Gastroesophageal sphincter (tissue), 4 donors: ENCODE measurements around the gene SEMA4D. TPM values are rescaled to one million over a fixed set of nuclear protein-coding genes. Genes with fewer than 3 reads are reported as not detected.

ENCODE experiments used
- ATAC-seq: fragments of 150-250 bp; one replicate; pipeline ENCODE4 v1.9.1; 2016; ENCODE audit warnings: mild to moderate bottlenecking, moderate library complexity
- H3K27ac ChIP-seq, 4 donors: fragments of 200-600 bp; sonication (generic) in 3 of 4; 1 replicate in 3 of 4; 2 replicates in 1 of 4; pipeline ENCODE4 v1.5.1; 2016 to 2019
- H3K27me3 ChIP-seq: fragments of 200-600 bp; sonication (generic); one replicate; pipeline ENCODE4 v1.5.1; 2019
- H3K36me3 ChIP-seq, 2 donors: fragments of 200-600 bp; sonication (generic); one replicate each; pipeline ENCODE4 v1.5.1; 2019; ENCODE audit warnings: control low read depth in 1 of 2
- H3K4me1 ChIP-seq, 3 donors: fragments of 200-600 bp; sonication (generic); 1 replicate in 2 of 3; 2 replicates in 1 of 3; pipeline ENCODE4 v1.5.1; 2016 to 2019; ENCODE audit warnings: control low read depth in 2 of 3
- H3K4me3 ChIP-seq, 2 donors: fragments of 200-600 bp; sonication (generic); one replicate each; pipeline ENCODE4 v1.5.1; 2019; ENCODE audit warnings: mild to moderate bottlenecking in 1 of 2, moderate library complexity in 1 of 2
- H3K9me3 ChIP-seq, 3 donors: fragments of 200-600 bp; sonication (generic); one replicate each; pipeline ENCODE4 v1.5.1; 2017 to 2019; ENCODE audit warnings: control low read depth in 2 of 3
- CTCF ChIP-seq, 4 experiments: fragments of 200-600 bp in 2 of 4; fragments of 450-650 bp in 2 of 4; sonication (generic) in 1 of 4; IDR thresholded peaks; one replicate each; pipeline ENCODE4 v1.5.1; 2017 to 2019; ENCODE audit warnings: antibody characterized with exemption in 4 of 4, mild to moderate bottlenecking in 2 of 4, moderate library complexity in 2 of 4
- EP300 ChIP-seq: sonication (generic); formaldehyde crosslinking; IDR thresholded peaks from one replicate; pipeline ENCODE4 v1.6.1; 2017; ENCODE audit warnings: antibody characterized with exemption, mild to moderate bottlenecking
- POLR2A ChIP-seq, 2 donors: fragments of 450-650 bp; IDR thresholded peaks; one replicate each; pipeline ENCODE4 v1.6.1; 2017; ENCODE audit warnings: antibody characterized with exemption in 2 of 2, mild to moderate bottlenecking in 2 of 2, moderate library complexity in 1 of 2
- POLR2AphosphoS5 ChIP-seq: sonication (generic); formaldehyde crosslinking; IDR thresholded peaks from one replicate; pipeline ENCODE4 v1.6.1; 2017; ENCODE audit warnings: antibody characterized with exemption
- WGBS, 2 donors: methylation state at CpG; one replicate each; pipeline ENCODE4 v1.1.5; 2018; ENCODE audit warnings: low coverage in 1 of 2; 5-methylcytosine and 5-hydroxymethylcytosine counted together
- total RNA-seq, 4 donors: library from RNA; depleted of rRNA; stranded (reverse); fragments of >200 nt; gene quantifications; one replicate each; pipeline ENCODE4 v1.1.0, GENCODE V29; 2016

Gene SEMA4D
- total RNA-seq, 4 donors from 2014 or later, result 4.4 to 12.0 (median 6.5) TPM

- H3K36me3 ChIP-seq, result no peaks in the 10 kb centered on the region
- 76% methylated on average over 3 of the region's 4 CpGs; no CpG with 5 or more reads in 1 of the 2 donors for WGBS, 2 donors
- H3K4me1 ChIP-seq, result peaks cover 0 to 4% (median 0%) of the 10 kb centered on the region in 3 donors
- no peak overlapping the region for H3K27ac ChIP-seq
- peaks cover 13% of the 10 kb centered on the region for H3K27me3 ChIP-seq
- H3K9me3 ChIP-seq, result no peaks in the 10 kb centered on the region
- TF ChIP-seq POLR2AphosphoS5, result no peak
- no peak for TF ChIP-seq POLR2A (IDR thresholded peaks at IDR 0.05)
- no peak for TF ChIP-seq CTCF (IDR thresholded peaks at IDR 0.05)
- TF ChIP-seq EP300, result no peak
- no peak for ATAC-seq
- H3K4me3 ChIP-seq, result no peak overlapping the region
Observed at GRCh38 chr9:89537166-89537565, 39.3 kb upstream of the SEMA4D start.

- TF ChIP-seq POLR2AphosphoS5 (no peak), EP300 (no peak), POLR2A (IDR thresholded peaks at IDR 0.05) (no peak), CTCF (IDR thresholded peaks at IDR 0.05) (no peak)
- Histone ChIP-seq H3K36me3 (no peaks in the 10 kb centered on the region), H3K4me1 (peaks cover 0 to 4% (median 0%) of the 10 kb centered on the region in 3 donors), H3K27ac (no peak overlapping the region), H3K4me3 (no peak overlapping the region), H3K27me3 (peaks cover 7% of the 10 kb centered on the region), H3K9me3 (no peaks in the 10 kb centered on the region)
- ATAC-seq, result no peak
- 40% methylated on average over 1 of the region's 5 CpGs; no CpG with 5 or more reads in 1 of the 2 donors for WGBS, 2 donors
Observed at GRCh38 chr9:89536600-89536999, 38.7 kb upstream of the SEMA4D start.

DNA sequence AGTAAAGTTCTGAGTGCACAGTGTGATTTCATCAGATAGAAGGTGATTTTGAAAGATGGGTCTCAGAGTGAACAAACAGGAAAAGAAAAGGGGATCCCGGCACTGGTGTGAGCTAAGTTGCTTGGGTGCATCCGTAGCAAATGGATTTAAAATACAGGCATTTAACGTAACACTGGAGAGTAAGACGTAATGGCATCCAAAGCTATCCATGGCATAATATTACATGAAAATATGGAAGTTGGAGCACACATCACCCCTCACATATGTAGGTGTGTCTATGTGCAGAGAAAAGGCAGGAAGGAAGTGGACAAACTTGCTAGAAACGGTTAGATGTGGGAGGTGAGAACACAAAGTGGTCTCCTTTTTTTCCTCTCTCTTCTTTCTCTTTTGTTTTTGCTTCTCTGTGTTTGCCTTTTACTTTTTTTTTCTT lies 38.2 kb upstream of the SEMA4D start:
- H3K4me1 ChIP-seq, result peaks cover 0 to 4% (median 0%) of the 10 kb centered on the region in 3 donors
- peaks cover 5% of the 10 kb centered on the region for H3K27me3 ChIP-seq
- no peaks in the 10 kb centered on the region for H3K36me3 ChIP-seq
- no peak overlapping the region for H3K4me3 ChIP-seq
- ATAC-seq, result no peak
- no peak overlapping the region for H3K27ac ChIP-seq
- whole genome bisulfite sequencing, 2 donors, result 83 to 86% methylated on average over 4 to 5 of the region's 5 CpGs
- TF ChIP-seq EP300 (no peak), CTCF (IDR thresholded peaks at IDR 0.05) (no peak)
- H3K9me3 ChIP-seq, result no peaks in the 10 kb centered on the region

DNA sequence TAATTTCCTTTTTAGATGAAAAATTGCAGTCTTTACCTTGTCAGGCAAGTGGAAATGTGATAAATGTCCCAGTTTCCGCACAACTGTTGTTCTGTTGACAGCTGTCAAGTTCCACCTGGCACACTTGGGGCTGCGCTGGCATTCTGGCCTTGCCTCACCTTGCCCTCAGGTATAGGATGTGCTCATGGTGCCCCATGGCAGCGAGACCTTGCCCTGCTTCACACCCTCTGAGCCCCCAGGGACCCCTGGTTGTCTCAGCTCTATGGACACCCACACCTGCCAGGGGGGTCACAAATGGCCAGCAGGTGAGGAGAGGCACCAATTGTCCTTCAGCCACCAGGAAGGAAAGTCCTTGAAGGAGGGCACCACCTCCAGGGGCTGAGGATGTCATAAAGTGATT lies 37.5 kb upstream of the SEMA4D start:
- H3K27ac ChIP-seq, result no peak overlapping the region
- no peaks in the 10 kb centered on the region for H3K9me3 ChIP-seq
- peaks cover 5% of the 10 kb centered on the region for H3K27me3 ChIP-seq
- no peak for ATAC-seq
- no peak for TF ChIP-seq POLR2A (IDR thresholded peaks at IDR 0.05)
- TF ChIP-seq POLR2AphosphoS5, result no peak
- no peak overlapping the region for H3K4me3 ChIP-seq
- H3K36me3 ChIP-seq, result no peaks in the 10 kb centered on the region
- peaks cover 0 to 4% (median 0%) of the 10 kb centered on the region in 3 donors for H3K4me1 ChIP-seq
- 80 to 100% methylated on average over 1 to 2 of the region's 3 CpGs for WGBS, 2 donors

DNA sequence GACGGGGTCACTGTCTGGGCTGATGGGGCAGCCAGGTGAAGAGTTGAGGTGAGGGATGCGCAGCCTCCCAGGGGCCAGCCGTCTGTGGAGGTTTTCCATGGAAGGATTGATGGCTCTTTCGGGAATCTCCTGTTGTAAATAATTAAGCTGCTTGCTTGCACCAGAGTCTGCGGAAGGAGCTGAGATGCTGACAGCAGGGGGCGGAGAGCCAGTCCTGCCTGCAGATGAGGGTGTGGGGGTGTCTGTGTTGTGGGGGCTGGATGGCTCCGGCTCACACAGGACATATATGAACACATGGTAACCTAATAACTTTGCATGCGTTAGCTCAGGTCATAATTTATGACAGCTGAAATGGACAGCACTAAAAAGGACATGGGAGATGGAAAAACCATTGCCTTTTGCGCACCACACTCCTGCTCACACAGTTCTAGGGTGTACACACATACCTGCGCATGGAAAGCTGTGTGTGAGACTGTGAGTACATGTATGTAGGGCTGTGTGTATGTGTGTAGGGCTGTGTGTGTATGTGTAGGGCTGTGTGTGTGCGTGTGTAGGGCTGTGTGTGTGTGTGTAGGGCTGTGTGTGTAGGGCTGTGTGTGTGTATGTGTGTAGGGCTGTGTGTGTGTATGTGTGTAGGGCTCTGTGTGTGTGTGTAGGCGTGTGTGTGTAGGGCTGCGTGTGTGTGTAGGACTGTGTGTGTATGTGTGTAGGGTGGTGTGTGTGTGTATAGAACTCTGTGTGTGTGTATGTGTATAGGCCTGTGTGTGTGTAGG lies 36.8 kb upstream of the SEMA4D start:
- Histone ChIP-seq H3K27me3 (peaks cover 5% of the 10 kb centered on the region), H3K36me3 (no peaks in the 10 kb centered on the region), H3K9me3 (no peaks in the 10 kb centered on the region), H3K4me1 (peaks cover 0 to 4% (median 0%) of the 10 kb centered on the region in 3 donors), H3K4me3 (no peak overlapping the region), H3K27ac (no peak overlapping the region)
- 61 to 81% methylated on average over 5 to 9 of the region's 13 CpGs for WGBS, 2 donors
- no peak for TF ChIP-seq CTCF (IDR thresholded peaks at IDR 0.05)
- no peak for TF ChIP-seq EP300
- TF ChIP-seq POLR2AphosphoS5, result no peak
- no peak for TF ChIP-seq POLR2A (IDR thresholded peaks at IDR 0.05)
- no peak for ATAC-seq
